ENCODE results near the gene DVL2. TPM values are rescaled to one million over a fixed set of nuclear protein-coding genes. Genes with fewer than 3 reads are reported as not detected.

Gene DVL2
- total and polyA plus RNA-seq, 2 donors (not counting 3 experiments of a cell fraction or from before 2014, with no cell fraction given) = 17.2 to 55.9 TPM

DNA sequence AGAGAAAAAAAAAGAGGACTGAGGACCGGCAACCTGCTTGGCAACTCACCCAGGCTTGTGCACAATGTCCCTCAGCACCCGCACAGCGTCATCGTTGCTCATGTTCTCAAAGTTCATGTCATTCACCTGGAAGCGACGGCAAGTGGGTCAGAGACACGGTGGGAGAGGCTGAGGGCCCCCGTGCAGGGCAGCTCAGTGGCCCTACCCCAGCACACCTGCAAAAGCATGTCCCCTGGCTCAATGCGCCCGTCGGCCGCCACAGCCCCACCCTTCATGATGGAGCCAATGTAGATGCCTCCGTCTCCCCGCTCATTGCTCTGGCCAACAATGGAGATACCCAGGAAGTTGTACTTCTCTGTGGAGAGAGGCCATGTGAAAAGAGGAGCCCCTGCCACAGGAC is 5.4 kb downstream of the DVL2 start:
- FAIRE-seq = no peak
- intact Hi-C loops (cut with micrococcal nuclease) = no loop called here
- H3K27me3 ChIP-seq (ENCODE audit: control insufficient read depth in 2 of 2, insufficient read depth in 2 of 2, low read length in 2 of 2) = no peaks in the 10 kb centered on the region
- POLR2A ChIA-PET = no interaction called here
- H3K9ac ChIP-seq (replicated peaks; ENCODE audit: extremely low read depth, insufficient read depth, low read length) = no peak overlapping the region
- no peak for DNase-seq (ENCODE audit: low read depth, low spot score)
- no TSS peak for BruUV-seq (replicated peaks)
- dilution Hi-C loops (cut with MboI; ENCODE audit: extremely low pct_ligation_motif_present, low sequenced_read_pairs) = no loop called here
- no peak overlapping the region for H3K4me2 ChIP-seq (ENCODE audit: insufficient read depth, low read length)
- CTCF ChIA-PET = no interaction called here
- H2AFZ ChIP-seq (ENCODE audit: low read depth, low read length) = no peak overlapping the region
- TF ChIP-seq POLR2A (IDR thresholded peaks at IDR 0.05; ENCODE audit: low read depth, low read length) (no peak), JUN (IDR thresholded peaks at IDR 0.05; ENCODE audit: borderline replicate concordance, insufficient read depth, insufficient read length, low read depth) (no peak)
- no peak overlapping the region for H3K4me3 ChIP-seq (replicated peaks in 1 of 3; ENCODE audit: insufficient read depth in 1 of 3, low read depth in 1 of 3, low read length in 3 of 3)
- H3K4me1 ChIP-seq (ENCODE audit: control insufficient read depth, extremely low read depth, insufficient read depth, low read length) = no peaks in the 10 kb centered on the region
- no peaks in the 10 kb centered on the region for H3K9me1 ChIP-seq (replicated peaks; ENCODE audit: control insufficient read depth, extremely low read depth, insufficient read depth, low read length)
- H4K20me1 ChIP-seq (replicated peaks; ENCODE audit: control insufficient read depth, extremely low read depth, insufficient read depth, low read length) = peaks cover 4% of the 10 kb centered on the region
- H3K9me3 ChIP-seq (replicated peaks; ENCODE audit: control insufficient read depth, insufficient read depth, low read length) = no peaks in the 10 kb centered on the region
- peaks cover 12 to 37% of the 10 kb centered on the region in 2 experiments for H3K36me3 ChIP-seq (ENCODE audit: control insufficient read depth in 2 of 2, extremely low read depth in 1 of 2, insufficient read depth in 2 of 2, low read length in 2 of 2)
- H3K27ac ChIP-seq (ENCODE audit: insufficient read depth, low read depth, low read length) = no peak overlapping the region
- peaks cover 36% of the 10 kb centered on the region for H3K79me2 ChIP-seq (ENCODE audit: control insufficient read depth, insufficient read depth, low read length)

- H3K36me3 ChIP-seq (ENCODE audit: control insufficient read depth in 2 of 2, extremely low read depth in 1 of 2, insufficient read depth in 2 of 2, low read length in 2 of 2) = peaks cover 26 to 55% of the 10 kb centered on the region in 2 experiments
- TF ChIP-seq, protein P1, sequence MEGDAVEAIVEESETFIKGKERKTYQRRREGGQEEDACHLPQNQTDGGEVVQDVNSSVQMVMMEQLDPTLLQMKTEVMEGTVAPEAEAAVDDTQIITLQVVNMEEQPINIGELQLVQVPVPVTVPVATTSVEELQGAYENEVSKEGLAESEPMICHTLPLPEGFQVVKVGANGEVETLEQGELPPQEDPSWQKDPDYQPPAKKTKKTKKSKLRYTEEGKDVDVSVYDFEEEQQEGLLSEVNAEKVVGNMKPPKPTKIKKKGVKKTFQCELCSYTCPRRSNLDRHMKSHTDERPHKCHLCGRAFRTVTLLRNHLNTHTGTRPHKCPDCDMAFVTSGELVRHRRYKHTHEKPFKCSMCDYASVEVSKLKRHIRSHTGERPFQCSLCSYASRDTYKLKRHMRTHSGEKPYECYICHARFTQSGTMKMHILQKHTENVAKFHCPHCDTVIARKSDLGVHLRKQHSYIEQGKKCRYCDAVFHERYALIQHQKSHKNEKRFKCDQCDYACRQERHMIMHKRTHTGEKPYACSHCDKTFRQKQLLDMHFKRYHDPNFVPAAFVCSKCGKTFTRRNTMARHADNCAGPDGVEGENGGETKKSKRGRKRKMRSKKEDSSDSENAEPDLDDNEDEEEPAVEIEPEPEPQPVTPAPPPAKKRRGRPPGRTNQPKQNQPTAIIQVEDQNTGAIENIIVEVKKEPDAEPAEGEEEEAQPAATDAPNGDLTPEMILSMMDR (IDR thresholded peaks at IDR 0.05; ENCODE audit: extremely low read depth in 1 of 2, insufficient read depth in 1 of 2, low read depth in 1 of 2, low read length in 2 of 2) = no peak
- TF ChIP-seq JUN (IDR thresholded peaks at IDR 0.05; ENCODE audit: borderline replicate concordance, insufficient read depth, insufficient read length, low read depth) = no peak
- TF ChIP-seq, protein P2, sequence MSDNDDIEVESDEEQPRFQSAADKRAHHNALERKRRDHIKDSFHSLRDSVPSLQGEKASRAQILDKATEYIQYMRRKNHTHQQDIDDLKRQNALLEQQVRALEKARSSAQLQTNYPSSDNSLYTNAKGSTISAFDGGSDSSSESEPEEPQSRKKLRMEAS (IDR thresholded peaks at IDR 0.05; ENCODE audit: insufficient read depth, insufficient read length) = no peak
- no peak for TF ChIP-seq EZH2 (IDR thresholded peaks at IDR 0.05; ENCODE audit: borderline replicate concordance, low read depth, low read length, severe bottlenecking)
- no peak for TF ChIP-seq GATA2 (IDR thresholded peaks at IDR 0.05; ENCODE audit: insufficient read depth, insufficient read length, low read depth, low read length)
- TF ChIP-seq POLR2AphosphoS5 (IDR thresholded peaks at IDR 0.05; ENCODE audit: insufficient read depth, low read depth, low read length) = no peak
- no peak for TF ChIP-seq POLR2A (IDR thresholded peaks at IDR 0.05; ENCODE audit: low read depth, low read length)
- no peak for TF ChIP-seq MYC (IDR thresholded peaks at IDR 0.05; ENCODE audit: low read depth, low read length)
- no peak for TF ChIP-seq FOS (IDR thresholded peaks at IDR 0.05; ENCODE audit: borderline replicate concordance, insufficient read depth, low read length)
- FAIRE-seq (no peak), DNase-seq (ENCODE audit: low read depth, low spot score) (no peak)
- POLR2A ChIA-PET = no interaction called here
- no peak overlapping the region for H2AFZ ChIP-seq (ENCODE audit: low read depth, low read length)
- H3K9ac ChIP-seq (replicated peaks; ENCODE audit: extremely low read depth, insufficient read depth, low read length) = no peak overlapping the region
- no peaks in the 10 kb centered on the region for H3K27me3 ChIP-seq (ENCODE audit: control insufficient read depth in 2 of 2, insufficient read depth in 2 of 2, low read length in 2 of 2)
- peaks cover 19% of the 10 kb centered on the region for H3K79me2 ChIP-seq (ENCODE audit: control insufficient read depth, insufficient read depth, low read length)
- no peaks in the 10 kb centered on the region for H3K4me1 ChIP-seq (ENCODE audit: control insufficient read depth, extremely low read depth, insufficient read depth, low read length)
- dilution Hi-C loops (cut with MboI; ENCODE audit: extremely low pct_ligation_motif_present, low sequenced_read_pairs) (no loop called here), intact Hi-C loops (cut with micrococcal nuclease) (no loop called here)
- H3K4me3 ChIP-seq (replicated peaks in 1 of 3; ENCODE audit: insufficient read depth in 1 of 3, low read depth in 1 of 3, low read length in 3 of 3) = no peak overlapping the region
- BruUV-seq (replicated peaks) = no TSS peak
- CTCF ChIA-PET = no interaction called here
- no peak overlapping the region for H3K27ac ChIP-seq (ENCODE audit: insufficient read depth, low read depth, low read length)
- peaks cover under 1% of the 10 kb centered on the region for H4K20me1 ChIP-seq (replicated peaks; ENCODE audit: control insufficient read depth, extremely low read depth, insufficient read depth, low read length)
- H3K4me2 ChIP-seq (ENCODE audit: insufficient read depth, low read length) = no peak overlapping the region
- no peaks in the 10 kb centered on the region for H3K9me1 ChIP-seq (replicated peaks; ENCODE audit: control insufficient read depth, extremely low read depth, insufficient read depth, low read length)
- H3K9me3 ChIP-seq (replicated peaks; ENCODE audit: control insufficient read depth, insufficient read depth, low read length) = no peaks in the 10 kb centered on the region
These were observed 7.3 kb downstream of the DVL2 start for GRCh38 chr17:7226721-7227710.

Data from endothelial cell of umbilical vein (primary cell).